ENCODE measurements around the gene TIMM50.

Gene TIMM50

GRCh38 chr19:39507715-39508364, 27.2 kb downstream of the TIMM50 start:
- TF ChIP-seq CTCF (IDR thresholded peaks at IDR 0.05): no peak

GRCh38 chr19:39508629-39509028, 28.0 kb downstream of the TIMM50 start:
- TF ChIP-seq CTCF (IDR thresholded peaks at IDR 0.05): no peak

GRCh38 chr19:39509233-39509632, 28.6 kb downstream of the TIMM50 start:
- TF ChIP-seq CTCF (IDR thresholded peaks at IDR 0.05): no peak

- TF ChIP-seq CTCF (IDR thresholded peaks at IDR 0.05): no peak
Observed at GRCh38 chr19:39512988-39513387, 32.4 kb downstream of the TIMM50 start.

GRCh38 chr19:39514840-39515550, 34.4 kb downstream of the TIMM50 start, which contains the start of gene SELENOV:
SELENOV (plus strand) TSS chr19:39515139; CDS start chr19:39515213, 74 bp downstream.
- TF ChIP-seq CTCF (IDR thresholded peaks at IDR 0.05): no peak

GRCh38 chr19:39515551-39516191, 35.0 kb downstream of the TIMM50 start:
- no peak for TF ChIP-seq CTCF (IDR thresholded peaks at IDR 0.05)

GRCh38 chr19:39516270-39516669, 35.6 kb downstream of the TIMM50 start:
- TF ChIP-seq CTCF (IDR thresholded peaks at IDR 0.05): no peak

Data from LNCAP (cell line).